HG03565 (cell line): ENCODE measurements around the gene FMNL1.

Experiments used
- ATAC-seq: cut with Tn5 transposase; IDR thresholded peaks from one replicate; pipeline ENCODE4 v1.9.1; 2021; ENCODE audit warnings: mild to moderate bottlenecking, moderate library complexity; ENCODE audit not compliant: unreplicated experiment

FMNL1 gene

DNA sequence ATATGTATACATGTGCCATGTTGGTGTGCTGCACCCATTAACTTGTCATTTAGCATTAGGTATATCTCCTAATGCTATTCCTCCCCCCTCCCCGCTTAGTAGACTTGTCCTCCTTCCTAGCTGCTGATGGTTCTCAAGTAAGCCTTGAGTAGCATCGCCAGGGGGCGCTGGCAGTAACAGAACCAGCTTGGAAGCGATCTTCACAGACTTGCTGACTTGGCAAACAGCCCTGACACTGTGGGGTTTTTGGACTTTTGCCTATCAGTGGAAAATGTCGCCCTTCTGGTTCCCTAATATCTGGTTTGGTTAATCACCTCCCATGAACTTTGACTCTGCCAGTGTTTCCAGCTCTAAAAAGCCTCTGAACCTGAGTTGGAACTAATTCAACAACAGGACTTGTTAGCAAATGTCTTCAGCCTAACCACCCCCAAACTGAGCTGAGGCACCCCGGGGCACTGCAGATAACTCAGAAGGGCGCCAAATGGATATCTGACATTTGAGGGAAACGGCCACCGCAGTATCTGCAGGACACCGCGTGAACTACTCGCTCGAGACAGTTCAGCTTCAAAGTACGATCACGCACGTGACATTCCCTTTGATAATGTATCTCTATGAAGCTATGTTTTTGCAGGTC, 55.6 kb downstream of the FMNL1 start:
- ATAC-seq: no peak

DNA sequence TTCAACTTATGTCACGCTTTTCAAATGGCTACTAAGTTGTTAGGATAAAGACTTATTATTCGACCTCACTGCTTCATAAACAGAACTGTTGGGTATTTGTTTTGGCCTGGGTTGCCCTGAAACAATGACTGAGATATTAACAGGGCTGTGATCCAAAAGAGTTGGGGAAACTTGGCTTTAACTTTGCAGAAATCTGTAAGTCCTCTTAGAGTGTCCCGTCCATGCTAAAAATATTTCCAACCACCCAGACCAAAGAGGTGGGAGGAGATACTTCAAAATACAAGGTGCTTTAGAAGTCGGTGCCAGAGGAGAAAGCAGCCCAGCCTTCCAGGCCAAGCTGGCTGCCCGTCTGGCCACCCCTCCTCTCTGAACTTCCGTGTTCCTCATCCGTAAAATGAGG, 56.3 kb downstream of the FMNL1 start:
- ATAC-seq: no peak

DNA sequence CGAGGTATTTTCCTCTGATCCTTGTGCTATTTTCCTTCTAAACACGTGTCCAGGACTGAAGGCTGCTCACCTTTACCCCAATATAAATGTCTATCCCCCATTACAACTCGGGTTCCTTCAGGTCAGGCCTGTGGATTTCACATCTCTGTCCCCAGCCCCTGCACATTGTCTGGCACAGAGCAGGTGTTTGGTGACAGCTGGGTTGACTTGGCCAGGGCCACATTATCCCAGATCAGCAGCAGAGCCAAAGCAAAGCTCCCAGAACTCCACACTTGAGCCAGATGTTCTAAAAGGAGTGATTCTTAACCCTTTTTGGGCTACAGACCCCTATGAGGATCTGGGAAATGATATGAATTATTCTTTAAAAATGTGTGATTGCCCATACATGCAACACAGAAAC, 58.2 kb downstream of the FMNL1 start:
- no peak for ATAC-seq

DNA sequence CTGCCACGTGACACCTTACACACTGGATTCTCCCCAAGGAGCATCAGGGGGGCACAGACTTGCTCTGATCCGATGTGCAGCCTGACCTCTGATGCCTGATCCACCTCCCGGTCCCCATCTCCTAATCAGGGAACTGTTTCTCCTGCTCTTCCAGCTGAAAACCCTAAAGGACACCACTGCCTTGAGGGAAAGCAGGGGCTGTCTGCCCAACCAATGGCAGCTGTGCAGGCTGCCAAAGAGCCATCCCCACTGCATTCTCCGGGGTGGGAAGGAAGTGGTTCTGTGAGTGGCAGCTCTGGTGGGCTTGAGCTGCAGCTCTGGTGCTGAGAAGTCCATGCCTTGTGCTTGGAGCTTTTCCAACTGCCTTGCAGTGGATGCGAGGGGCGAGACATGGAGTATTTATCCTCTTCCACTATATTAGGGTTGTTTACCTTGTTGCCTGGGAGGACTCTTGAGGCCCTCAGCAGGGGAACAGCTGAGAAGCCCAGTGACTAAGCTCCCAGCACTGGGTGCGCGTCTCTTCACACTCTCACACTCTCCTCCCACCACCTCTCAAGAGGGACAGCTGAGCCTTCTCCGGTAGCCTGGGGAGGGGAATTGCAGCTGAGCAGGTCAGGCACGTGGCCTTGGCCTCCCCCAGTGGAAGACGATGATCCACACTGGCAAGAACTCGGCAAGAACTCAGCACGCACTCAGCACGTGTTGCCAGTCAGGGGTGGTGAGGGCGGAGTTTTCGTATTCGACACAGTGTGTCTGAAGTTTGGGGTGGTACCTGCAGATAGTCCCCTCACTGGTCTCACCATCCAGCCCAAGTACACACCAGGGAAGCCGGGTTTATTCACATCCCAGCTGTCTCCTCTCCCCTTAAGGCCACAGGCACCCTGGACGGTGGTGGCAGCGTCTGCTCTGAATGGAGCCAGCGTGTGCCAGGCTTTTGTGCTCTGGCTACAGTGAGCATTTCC, 61.3 kb downstream of the FMNL1 start:
- ATAC-seq: no peak

DNA sequence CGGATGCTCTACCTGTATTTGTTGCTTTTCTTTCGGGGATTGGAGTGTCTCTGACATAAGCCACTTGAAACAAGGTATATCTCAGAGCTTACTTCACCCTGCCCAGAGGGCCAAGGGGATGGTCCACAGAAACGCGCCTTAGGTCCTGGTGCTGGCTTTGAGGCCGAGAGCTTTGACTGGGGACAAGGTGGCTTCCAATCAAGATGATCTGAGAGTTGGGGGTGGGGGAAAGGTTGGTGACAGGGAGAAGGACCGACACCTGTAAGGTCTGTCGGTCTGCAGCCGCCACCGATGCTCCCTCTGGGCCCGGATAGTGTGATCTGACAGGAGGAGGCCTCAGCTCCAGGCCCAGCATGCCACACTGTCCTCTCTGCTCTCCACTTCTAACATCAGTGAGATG, 62.0 kb downstream of the FMNL1 start:
- no peak for ATAC-seq

DNA sequence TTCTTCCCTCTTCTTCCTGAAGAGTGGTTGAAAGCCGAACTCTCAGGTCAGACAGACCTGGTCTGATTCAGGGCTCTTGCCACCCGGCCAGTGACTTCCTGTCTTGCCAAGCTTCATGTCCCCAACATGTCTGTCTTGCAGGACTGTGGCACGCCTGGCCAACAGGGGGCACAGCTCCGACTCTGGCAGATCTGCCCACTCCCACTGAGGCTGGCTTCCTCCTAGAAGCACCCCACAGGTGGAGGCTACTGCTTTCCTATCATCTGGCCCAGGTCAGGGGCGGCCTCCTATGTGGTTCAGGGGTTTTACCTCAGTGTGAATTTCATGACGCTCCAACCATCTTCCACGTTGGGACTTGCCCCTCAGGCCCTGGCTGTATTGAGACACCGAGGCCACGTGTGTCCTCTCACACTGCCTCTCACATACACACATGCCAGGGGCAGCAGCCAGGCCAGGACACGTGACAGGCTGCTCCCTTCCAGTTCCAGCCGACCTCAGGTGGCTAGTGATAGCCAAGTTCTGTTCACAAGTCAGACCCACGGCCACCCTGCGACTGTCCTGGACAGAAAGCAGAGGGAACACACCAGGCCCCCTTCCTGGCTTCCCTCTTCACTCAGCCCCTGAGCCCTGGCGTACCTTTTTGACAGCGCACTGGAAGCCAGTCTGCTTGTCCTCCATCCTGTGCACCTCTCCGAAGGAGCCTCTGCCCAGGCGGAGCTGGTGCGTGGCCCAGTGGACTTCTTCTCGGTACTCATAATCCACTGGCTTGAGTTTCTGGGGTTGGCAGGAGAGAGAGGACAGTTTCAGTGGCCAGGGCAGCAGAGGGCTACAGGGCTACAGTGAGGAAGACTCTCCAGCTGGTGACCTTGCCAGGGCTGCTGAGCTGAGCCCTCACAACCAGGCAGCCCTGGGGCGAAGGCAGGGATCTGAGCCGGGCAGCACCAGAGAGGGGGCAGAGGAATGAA, 62.8 kb downstream of the FMNL1 start:
- ATAC-seq: no peak

DNA sequence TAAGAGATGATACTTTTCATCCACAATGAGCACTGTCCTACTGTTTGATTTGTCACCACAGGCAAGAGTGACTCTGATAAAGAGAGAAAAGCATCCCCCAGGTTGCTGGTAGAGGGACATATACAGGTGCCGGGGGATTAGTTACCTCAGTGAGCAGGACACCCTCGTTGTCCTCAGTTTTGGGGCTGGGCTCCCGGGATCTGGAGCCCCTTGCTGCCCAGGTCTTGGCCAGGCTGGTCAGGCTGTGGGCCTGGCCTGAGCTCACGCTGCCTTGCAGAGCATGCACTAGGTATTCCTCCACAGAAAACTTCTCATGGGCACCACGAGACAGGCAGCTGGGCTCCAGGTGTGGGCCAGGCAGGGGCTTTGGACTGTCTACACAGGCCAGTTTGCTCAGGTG, 64.6 kb downstream of the FMNL1 start:
- ATAC-seq: no peak

DNA sequence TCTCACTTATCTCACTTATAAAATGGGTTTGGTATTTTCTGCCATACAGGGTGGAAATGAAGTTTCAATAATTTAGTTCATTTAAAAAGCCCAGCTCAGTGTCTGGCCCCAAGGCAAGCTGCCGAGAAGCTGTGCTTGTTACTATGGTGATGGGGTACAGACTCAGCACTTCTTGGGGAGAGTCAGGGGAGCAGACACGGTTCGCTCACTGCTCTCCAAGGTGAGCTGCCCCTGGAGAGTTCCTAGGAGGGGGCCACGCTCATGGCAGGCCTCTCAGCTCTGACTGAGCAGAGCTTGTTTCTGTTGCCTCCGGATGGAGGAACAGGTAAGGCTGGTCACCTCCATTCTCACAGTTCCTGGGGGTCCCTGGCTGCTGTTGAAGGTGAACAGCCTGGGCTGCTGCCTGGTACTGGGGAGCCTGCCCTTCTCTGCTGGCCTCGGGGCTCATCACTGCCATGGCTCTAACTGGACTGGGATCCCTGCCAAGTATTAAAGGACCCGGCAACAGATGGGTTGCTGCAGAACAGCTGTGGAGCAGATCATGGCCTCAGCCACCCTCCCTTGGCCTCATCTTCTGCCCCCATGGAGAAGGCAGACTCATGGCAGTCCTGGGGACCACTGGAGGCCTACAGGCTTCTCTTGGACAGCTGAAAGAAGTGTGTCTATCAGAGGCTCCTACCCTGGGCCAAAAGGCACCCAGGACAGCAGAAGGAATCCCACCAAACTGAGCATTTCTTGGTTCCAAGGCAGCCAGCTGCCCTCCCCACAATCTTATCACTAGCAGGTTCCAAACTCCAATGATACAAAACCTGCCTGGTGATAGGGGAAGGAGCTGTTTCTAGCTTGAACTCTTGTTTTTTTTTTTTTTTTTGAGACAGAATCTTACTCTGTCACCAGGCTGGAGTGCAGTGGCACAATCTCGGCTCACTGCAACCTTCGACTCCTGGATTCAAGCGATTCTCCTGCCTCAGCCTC, 66.1 kb downstream of the FMNL1 start:
- ATAC-seq: no peak

DNA sequence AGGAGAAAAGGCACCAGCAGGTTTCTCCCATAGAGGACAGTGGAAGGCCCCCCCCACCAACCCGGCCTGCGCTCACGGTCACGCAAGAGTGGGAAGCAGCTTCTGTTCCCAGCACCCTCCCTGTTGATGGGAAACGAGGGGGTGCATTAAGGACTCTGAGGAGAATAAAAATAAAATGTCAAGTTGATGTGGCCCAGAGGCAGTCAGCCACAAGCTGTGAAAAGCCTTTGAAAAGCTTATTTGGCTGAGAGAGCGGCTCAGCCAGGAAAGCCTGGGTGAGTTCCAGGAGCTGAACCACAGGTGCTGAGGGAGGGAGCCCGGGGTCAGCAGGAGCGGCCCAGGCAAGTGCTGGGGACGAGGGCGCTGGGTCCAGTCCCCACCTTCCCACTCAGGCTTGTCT, 67.1 kb downstream of the FMNL1 start:
- ATAC-seq: no peak

DNA sequence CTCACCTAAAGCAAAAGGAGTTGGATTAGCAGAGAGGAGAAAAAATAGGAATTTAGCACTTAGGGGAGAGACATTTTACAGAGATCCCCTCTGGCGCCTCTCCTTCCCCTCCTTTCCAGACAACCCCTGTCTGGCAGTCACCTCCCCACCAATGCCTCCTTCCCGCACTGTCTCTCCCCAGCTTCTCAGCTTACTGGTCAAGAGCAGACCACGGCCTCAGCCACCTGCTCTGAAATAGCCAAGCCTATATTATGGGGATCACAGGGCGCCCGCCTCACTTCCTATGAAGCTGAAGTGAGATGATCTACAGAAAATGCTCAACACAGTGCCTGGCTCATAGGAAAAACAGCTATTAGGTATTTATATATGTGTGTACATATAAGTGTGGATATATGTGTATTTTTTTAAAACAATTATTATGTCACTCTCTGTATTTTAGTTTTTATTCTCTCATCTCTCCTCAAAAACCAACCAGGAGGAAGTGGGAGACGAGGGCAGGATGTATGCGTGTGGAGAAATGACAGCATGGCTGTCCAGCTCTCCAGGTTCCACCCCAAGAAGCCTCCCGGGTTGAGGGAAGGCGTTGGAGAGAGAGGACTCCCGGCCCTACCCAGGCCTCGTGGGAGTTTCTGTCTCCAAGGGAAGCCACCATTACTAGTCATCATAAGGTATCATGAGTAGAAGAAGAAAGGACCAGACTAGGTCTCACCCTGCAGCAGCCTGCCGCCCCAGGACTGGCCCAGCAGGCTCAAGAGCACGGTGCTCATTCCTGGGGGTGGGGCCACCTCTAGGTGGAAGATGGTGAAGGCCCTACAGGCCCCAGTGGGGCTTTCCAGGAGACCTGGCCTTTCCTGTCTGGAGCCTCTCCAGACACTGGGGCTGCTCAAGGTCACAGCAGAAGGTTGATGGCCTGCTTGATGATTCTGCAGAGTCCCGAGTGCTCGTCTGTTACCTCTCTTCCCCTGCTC, 67.9 kb downstream of the FMNL1 start:
- ATAC-seq: no peak

DNA sequence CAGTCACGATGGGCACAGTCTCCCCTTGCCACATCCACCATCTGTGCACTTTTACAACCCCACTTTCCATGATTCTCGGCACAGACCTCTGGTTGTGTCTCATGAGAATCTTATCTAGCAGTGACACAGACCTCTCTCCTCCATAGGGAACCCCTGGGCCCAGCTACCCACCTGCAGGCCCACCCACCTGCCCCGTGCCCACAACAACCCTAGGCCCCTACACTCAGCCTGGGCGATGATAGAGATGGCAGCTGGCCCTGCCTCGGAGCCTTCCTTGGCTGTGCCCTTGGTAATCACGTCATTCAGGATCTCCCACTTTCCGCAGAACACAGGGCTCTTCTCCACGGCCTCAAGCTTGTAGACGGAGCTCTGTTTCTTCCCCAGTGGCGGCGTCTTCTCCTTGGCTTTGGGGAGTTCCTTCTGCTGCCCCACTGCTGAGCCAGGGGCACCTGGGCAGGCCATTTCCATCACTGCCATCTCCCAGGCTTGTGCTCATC, 68.6 kb downstream of the FMNL1 start:
- ATAC-seq: no peak

DNA sequence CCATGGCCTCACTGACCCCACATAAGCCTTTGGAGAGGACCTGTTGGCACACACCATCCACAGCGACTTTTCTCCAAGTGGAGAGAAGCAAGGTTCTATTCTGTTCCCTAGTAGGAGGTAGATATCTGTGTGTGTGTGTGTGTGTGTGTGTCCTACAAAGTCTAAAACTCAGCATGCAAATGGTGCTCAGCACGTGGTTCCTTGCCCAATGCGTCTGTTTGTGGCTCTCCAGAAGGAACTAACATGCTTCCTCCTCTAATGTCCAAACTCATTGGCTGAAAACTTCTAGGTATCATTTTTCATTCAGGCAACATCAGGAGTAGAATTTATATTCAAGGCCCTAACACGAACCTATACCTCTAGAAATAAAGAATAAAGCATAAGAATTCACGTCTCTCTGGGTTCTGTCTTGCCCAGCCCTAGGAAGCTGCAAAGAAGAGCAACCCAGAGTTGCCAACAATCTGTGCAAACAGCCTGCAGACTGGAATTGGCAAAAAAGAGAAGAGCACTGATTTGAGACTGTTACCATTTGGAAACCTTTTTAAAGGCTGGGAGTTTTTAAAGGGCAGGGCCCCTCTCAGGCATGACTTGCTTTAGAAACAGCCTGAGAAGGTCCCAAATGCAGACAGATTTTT, 69.6 kb downstream of the FMNL1 start:
- no peak for ATAC-seq

DNA sequence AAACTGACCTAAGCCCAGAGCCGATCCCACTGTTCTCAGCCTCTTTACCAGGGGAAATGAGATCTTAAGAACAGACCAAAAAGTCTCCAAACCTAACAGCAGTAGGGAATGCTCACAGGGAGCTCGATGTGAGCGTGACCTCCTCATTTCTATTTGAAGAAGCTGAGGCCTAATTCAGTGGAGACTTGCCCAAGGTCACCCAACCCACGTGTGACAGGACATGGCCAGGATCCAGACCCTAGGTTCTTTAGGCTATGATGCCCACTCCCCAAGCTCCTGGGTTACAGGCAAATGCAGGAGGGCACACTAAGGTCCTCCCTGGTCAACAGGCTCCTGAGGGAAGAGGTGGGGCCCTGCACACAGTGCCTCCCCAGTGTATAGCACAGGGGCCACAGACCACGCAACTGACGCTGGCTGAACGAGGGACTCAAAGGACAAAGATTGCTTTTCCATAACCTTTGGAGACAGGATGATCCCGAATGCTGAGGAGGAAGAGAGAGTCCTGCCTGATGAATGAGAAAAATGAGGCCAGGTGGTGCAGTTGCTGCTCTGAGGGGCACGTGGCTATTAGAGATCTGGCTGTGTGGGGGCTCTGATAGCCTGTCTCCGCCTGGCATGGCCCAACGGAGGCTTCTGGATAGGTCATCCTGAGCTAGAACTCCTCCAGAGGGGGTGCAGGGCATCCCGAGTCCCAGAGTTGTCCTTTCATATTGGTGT, 71.2 kb downstream of the FMNL1 start:
- no peak for ATAC-seq

DNA sequence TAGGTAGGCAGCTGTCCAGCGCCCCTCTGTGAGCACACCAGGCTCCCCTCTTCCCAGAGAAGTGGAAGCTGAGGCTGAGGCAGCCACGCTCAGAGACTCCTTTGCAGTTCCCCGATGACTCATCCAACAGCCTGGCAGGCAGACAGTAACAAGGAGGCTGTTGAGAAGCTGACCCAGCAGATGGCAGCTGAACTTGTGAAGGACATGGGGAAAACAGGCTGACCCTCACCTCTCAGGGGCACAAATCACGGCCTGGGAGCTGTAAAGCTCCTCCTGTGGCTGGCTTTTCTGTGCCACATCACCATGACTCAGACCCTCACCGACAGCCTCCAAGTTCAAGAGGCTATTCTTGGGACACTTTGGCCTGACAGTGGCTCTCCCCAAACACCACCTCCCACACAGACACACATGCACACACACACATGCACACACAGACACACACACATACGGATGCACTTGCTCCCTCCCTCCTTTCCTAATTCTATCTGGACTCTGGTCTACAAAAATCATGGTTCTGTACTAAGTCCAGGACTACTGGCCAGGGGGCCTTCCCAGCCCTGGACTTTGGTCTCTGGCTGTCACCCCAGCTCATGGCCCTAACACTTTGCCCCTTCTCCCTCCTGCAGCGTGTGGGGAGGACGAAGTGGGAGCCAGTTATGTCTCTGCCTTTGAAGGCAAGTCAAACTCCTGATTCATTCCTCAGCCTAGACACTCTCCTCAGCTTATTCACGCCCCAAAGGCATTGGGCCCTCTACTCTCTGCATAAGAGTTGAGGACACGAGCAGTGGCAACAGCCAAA, 71.9 kb downstream of the FMNL1 start:
- ATAC-seq: no peak

DNA sequence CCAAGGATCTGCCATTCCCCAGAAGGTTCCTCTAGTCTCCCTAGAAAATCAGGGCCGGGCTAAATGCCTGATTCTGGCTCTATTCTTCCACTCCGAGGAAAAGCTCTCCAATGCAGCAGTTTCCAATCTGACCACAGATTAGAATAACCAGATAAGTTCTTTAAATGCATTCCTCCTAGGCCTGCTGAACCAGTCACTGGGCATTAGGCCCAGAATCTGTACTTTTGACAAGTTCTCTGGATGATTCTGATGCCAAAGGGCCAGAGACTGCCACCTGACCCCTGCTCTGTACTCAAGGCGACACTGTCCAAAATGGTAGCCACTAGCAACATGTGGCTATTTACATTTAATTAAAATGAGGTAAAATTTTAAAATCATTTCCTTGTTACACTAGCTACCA, 72.8 kb downstream of the FMNL1 start:
- ATAC-seq: no peak

DNA sequence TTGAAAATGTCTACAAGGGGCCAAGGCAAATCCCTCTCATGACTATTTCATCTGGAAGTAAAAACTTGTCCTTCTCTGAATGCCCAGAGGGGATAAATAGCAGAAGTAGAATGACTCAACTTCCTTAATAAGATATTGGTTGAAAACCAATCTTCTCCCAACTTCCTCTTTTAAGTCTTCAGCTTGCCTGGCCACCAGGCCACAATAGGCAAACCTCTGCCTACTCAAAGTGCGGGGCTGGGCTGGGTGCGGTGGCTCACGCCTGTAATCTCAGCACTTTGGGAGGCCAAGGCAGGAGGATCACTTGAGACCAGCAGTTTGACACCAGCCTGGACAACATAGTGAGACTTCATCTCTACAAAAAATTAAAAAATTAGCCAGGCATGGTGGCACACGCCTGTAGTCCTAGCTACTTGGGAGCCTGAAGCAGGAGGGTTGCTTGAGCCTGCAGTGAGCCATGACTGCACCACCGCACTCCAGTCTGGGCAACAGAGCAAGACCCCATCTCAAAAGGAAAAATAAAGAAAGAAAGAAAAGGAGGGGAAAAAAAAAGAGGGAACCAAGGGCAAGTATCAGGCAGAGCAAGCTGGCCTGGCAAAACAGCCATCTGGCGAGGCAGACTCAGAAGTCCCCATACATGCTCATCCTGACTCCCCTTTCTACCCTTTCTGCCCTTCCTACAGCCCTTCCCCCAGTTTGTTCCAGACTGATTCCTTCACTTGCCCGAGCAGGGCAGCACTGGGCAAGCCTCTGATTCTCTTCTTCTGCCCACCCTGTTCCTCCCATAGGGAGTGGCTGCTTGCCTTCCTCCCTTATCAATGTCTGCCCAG, 74.5 kb downstream of the FMNL1 start:
- no peak for ATAC-seq
